Mesothelial cell of epicardium (in vitro differentiated cells): ENCODE data around the gene MCU. TPM values are rescaled to one million over a fixed set of nuclear protein-coding genes. Genes with fewer than 3 reads are reported as not detected.
"Not testable (repeated sequence)": the region's sequence is repeated elsewhere in the genome, so short reads cannot be mapped to it uniquely, and the experiment has no call there.

Experiments used
- DNase-seq, 2 experiments: peaks; one replicate each; pipeline ENCODE4 v3.0.0; 2021; ENCODE audit warnings: low spot score in 2 of 2; ENCODE audit not compliant: unreplicated experiment in 2 of 2
- H3K27ac Mint-ChIP-seq: 2 replicates; pipeline ENCODE4 v1.8.0; 2021; ENCODE audit warnings: mixed read lengths
- H3K27me3 Mint-ChIP-seq: 2 replicates; pipeline ENCODE4 v1.8.0; 2021; ENCODE audit warnings: low read depth, mixed read lengths
- H3K36me3 Mint-ChIP-seq: 2 replicates; pipeline ENCODE4 v1.8.0; 2021; ENCODE audit warnings: mixed read lengths
- H3K4me1 Mint-ChIP-seq: 2 replicates; pipeline ENCODE4 v1.8.0; 2021; ENCODE audit warnings: mixed read lengths
- H3K4me3 Mint-ChIP-seq: 2 replicates; pipeline ENCODE4 v1.8.0; 2021; ENCODE audit warnings: mild to moderate bottlenecking, moderate library complexity, mixed read lengths
- H3K9me3 Mint-ChIP-seq: 2 replicates; pipeline ENCODE4 v1.8.0; 2021; ENCODE audit warnings: mixed read lengths
- CTCF ChIP-seq: fragments of 200-600 bp; sonication (generic); IDR thresholded peaks from one replicate; pipeline ENCODE4 v1.5.0; 2021; ENCODE audit warnings: antibody characterized with exemption; ENCODE audit not compliant: unreplicated experiment
- total RNA-seq: library from RNA; stranded (reverse); gene quantifications from 3 replicates; pipeline ENCODE4 v1.2.1, GENCODE V29; 2021

Gene MCU
- total RNA-seq, 1 donor from 2014 or later = 44.6 TPM

GRCh38 chr10:72679838-72680241 is 12.1 kb upstream of the MCU start:
- TF ChIP-seq CTCF = no peak
- no peaks in the 10 kb centered on the region for H3K36me3 Mint-ChIP-seq
- no peak overlapping the region for H3K4me3 Mint-ChIP-seq
- no peak for DNase-seq
- no peak overlapping the region for H3K27ac Mint-ChIP-seq
- H3K27me3 Mint-ChIP-seq = no peaks in the 10 kb centered on the region
- peaks cover 1% of the 10 kb centered on the region for H3K9me3 Mint-ChIP-seq
- peaks cover 9% of the 10 kb centered on the region for H3K4me1 Mint-ChIP-seq

- H3K36me3 Mint-ChIP-seq = no peaks in the 10 kb centered on the region
- no peak overlapping the region for H3K27ac Mint-ChIP-seq
- no peaks in the 10 kb centered on the region for H3K27me3 Mint-ChIP-seq
- peaks cover 7% of the 10 kb centered on the region for H3K4me1 Mint-ChIP-seq
- no peak overlapping the region for H3K4me3 Mint-ChIP-seq
- DNase-seq = no peak
- no peaks in the 10 kb centered on the region for H3K9me3 Mint-ChIP-seq
- TF ChIP-seq CTCF = no peak
These were observed 9.3 kb upstream of the MCU start for GRCh38 chr10:72682638-72683037.

GRCh38 chr10:72685264-72685921 is 6.5 kb upstream of the MCU start:
- Mint-ChIP-seq H3K27ac (peak overlapping the region; percentile 17), H3K27me3 (no peaks in the 10 kb centered on the region), H3K4me3 (no peak overlapping the region), H3K36me3 (no peaks in the 10 kb centered on the region), H3K9me3 (no peaks in the 10 kb centered on the region), H3K4me1 (peaks cover 14% of the 10 kb centered on the region)
- no peak for DNase-seq
- TF ChIP-seq CTCF = no peak

- not testable (repeated sequence) for H3K27me3 Mint-ChIP-seq, H3K27ac Mint-ChIP-seq, H3K36me3 Mint-ChIP-seq, H3K9me3 Mint-ChIP-seq, H3K4me3 Mint-ChIP-seq, DNase-seq
- H3K4me1 Mint-ChIP-seq = peaks cover 14% of the 10 kb centered on the region
These were observed 5.5 kb upstream of the MCU start for GRCh38 chr10:72686430-72686829.

- Mint-ChIP-seq H3K9me3 (no peaks in the 10 kb centered on the region), H3K36me3 (no peaks in the 10 kb centered on the region), H3K4me1 (peaks cover 16% of the 10 kb centered on the region), H3K27ac (peak overlapping the region; percentile 32), H3K27me3 (no peaks in the 10 kb centered on the region), H3K4me3 (no peak overlapping the region)
- DNase-seq = no peak
- TF ChIP-seq CTCF = no peak
These were observed 4.9 kb upstream of the MCU start for GRCh38 chr10:72687035-72687434.

- H3K27me3 Mint-ChIP-seq = no peaks in the 10 kb centered on the region
- peaks cover 21% of the 10 kb centered on the region for H3K4me1 Mint-ChIP-seq
- H3K9me3 Mint-ChIP-seq = no peaks in the 10 kb centered on the region
- DNase-seq = no peak
- no peaks in the 10 kb centered on the region for H3K36me3 Mint-ChIP-seq
- peak overlapping the region; percentile 91 for H3K27ac Mint-ChIP-seq
- TF ChIP-seq CTCF = no peak
- H3K4me3 Mint-ChIP-seq = no peak overlapping the region
These were observed 3.7 kb upstream of the MCU start for GRCh38 chr10:72688208-72688651.
